SK-N-SH (cell line): ENCODE data around the gene SH3BP4. TPM values are rescaled to one million over a fixed set of nuclear protein-coding genes. Genes with fewer than 3 reads are reported as not detected.

ENCODE experiments used
- CTCF ChIA-PET: fragments of 300-600, 350-600 bp; formaldehyde crosslinking; extraction: SDS; loops from one replicate; lab custom pipeline; 2021; lab: Yijun Ruan, JAX
- POLR2A ChIA-PET: fragments of 350-600 bp; sonication (Branson Sonifier 250); formaldehyde crosslinking; extraction: SDS; loops from one replicate; lab custom pipeline; 2020; ENCODE audit warnings: antibody characterized with exemption, inconsistent platforms; lab: Yijun Ruan, JAX
- DNase-seq: peaks from one replicate; pipeline ENCODE4 v3.0.0; 2012
- H2AFZ ChIP-seq: fragments of 200-600 bp; sonication (generic); 2 replicates; pipeline ENCODE4 v1.8.1; 2016; ENCODE audit warnings: antibody characterized with exemption, mild to moderate bottlenecking, low read depth
- H3F3A ChIP-seq: fragments of 200-600 bp; sonication (generic); replicated peaks from 2 replicates; pipeline ENCODE3; 2016; ENCODE audit warnings: antibody characterized with exemption, mild to moderate bottlenecking; ENCODE audit not compliant: insufficient read depth
- H3K27ac ChIP-seq, 2 experiments: fragments of 200-500 bp in 1 of 2; fragments of 200-600 bp in 1 of 2; sonication (Bioruptor generic) in 1 of 2; sonication (generic), shearing (Covaris generic) in 1 of 2; 2 replicates each; pipeline versions ENCODE4 v1.5.1 to v1.6.1; 2014 to 2016; ENCODE audit warnings: low read depth in 2 of 2, inconsistent platforms in 1 of 2, low read length in 1 of 2, mild to moderate bottlenecking in 1 of 2, mixed read lengths in 1 of 2
- H3K27me3 ChIP-seq: fragments of 200-600 bp; sonication (generic), shearing (Covaris generic); 2 replicates; pipeline ENCODE4 v1.6.1; 2016; ENCODE audit warnings: mixed run types; ENCODE audit not compliant: insufficient read depth
- H3K36me3 ChIP-seq, 2 experiments: fragments of 200-500 bp in 1 of 2; fragments of 200-600 bp in 1 of 2; sonication (Bioruptor generic) in 1 of 2; sonication (generic) in 1 of 2; replicated peaks in 1 of 2; 2 replicates each; pipeline versions ENCODE3 to v1.5.1; 2014 to 2016; ENCODE audit warnings: low read length in 1 of 2, mild to moderate bottlenecking in 1 of 2; ENCODE audit not compliant: insufficient read depth in 2 of 2, control insufficient read depth in 1 of 2
- H3K4me1 ChIP-seq, 2 experiments: fragments of 200-500 bp in 1 of 2; fragments of 200-600 bp in 1 of 2; sonication (Bioruptor generic) in 1 of 2; sonication (generic), shearing (Covaris generic) in 1 of 2; 2 replicates each; pipeline versions ENCODE4 v1.5.1 to v1.6.1; 2014 to 2016; ENCODE audit warnings: low read depth in 1 of 2, low read length in 1 of 2, mixed run types in 1 of 2; ENCODE audit not compliant: insufficient read depth in 2 of 2, control insufficient read depth in 1 of 2
- H3K4me2 ChIP-seq: fragments of 200-600 bp; sonication (generic), shearing (Covaris generic); 2 replicates; pipeline ENCODE4 v1.6.1; 2017; ENCODE audit warnings: mixed run types
- H3K4me3 ChIP-seq, 2 experiments: fragments of 200-500 bp in 1 of 2; fragments of 200-600 bp in 1 of 2; sonication (Bioruptor generic) in 1 of 2; sonication (generic), shearing (Covaris generic) in 1 of 2; 2 replicates each; pipeline versions ENCODE4 v1.5.1 to v1.8.1; 2014 to 2016; ENCODE audit warnings: low read depth in 2 of 2, inconsistent platforms in 1 of 2, low read length in 1 of 2, mild to moderate bottlenecking in 1 of 2, mixed read lengths in 1 of 2, moderate library complexity in 1 of 2
- H3K79me2 ChIP-seq: fragments of 200-600 bp; sonication (generic); 2 replicates; pipeline ENCODE4 v1.8.1; 2017; ENCODE audit warnings: mild to moderate bottlenecking; ENCODE audit not compliant: insufficient read depth
- H3K9ac ChIP-seq: fragments of 200-600 bp; sonication (generic); 2 replicates; pipeline ENCODE4 v1.6.1; 2017; ENCODE audit warnings: mixed run types
- H3K9me2 ChIP-seq: fragments of 200-600 bp; sonication (generic); 2 replicates; pipeline ENCODE4 v1.6.1; 2017; ENCODE audit warnings: mixed run types
- H3K9me3 ChIP-seq: fragments of 200-600 bp; sonication (generic); 2 replicates; pipeline ENCODE4 v1.6.1; 2017; ENCODE audit warnings: mixed run types, mild to moderate bottlenecking, moderate library complexity
- H4K20me1 ChIP-seq: fragments of 200-600 bp; sonication (generic); 2 replicates; pipeline ENCODE4 v1.6.1; 2017; ENCODE audit warnings: mild to moderate bottlenecking, mixed run types; ENCODE audit not compliant: insufficient read depth
- CHD2 ChIP-seq: fragments of 150-350 bp; IDR thresholded peaks from 2 replicates; pipeline ENCODE4 v1.6.1; 2018; ENCODE audit warnings: low read length; ENCODE audit not compliant: partially characterized antibody
- EP300 ChIP-seq, 2 experiments: IDR thresholded peaks; 2 replicates each; pipeline versions ENCODE4 v1.4.0 to v1.6.1; 2012; ENCODE audit warnings: borderline replicate concordance in 1 of 2, low read depth in 1 of 2, low read length in 1 of 2
- FOXJ3 ChIP-seq: sonication (generic); formaldehyde crosslinking; IDR thresholded peaks from 2 replicates; pipeline ENCODE4 v1.5.1; 2020; ENCODE audit warnings: mild to moderate bottlenecking, missing genetic modification reagents
- GATA2 ChIP-seq: sonication (generic); formaldehyde crosslinking; IDR thresholded peaks from 2 replicates; pipeline ENCODE4 v1.5.0; 2020; ENCODE audit warnings: mild to moderate bottlenecking, missing genetic modification reagents
- MXI1 ChIP-seq: IDR thresholded peaks from 2 replicates; pipeline ENCODE4 v1.6.1; 2012; ENCODE audit warnings: mild to moderate bottlenecking, low read depth, low read length, improper control_type of control experiment
- POLR2AphosphoS5 ChIP-seq: IDR thresholded peaks from 2 replicates; pipeline ENCODE4 v1.6.1; 2012; ENCODE audit warnings: low read depth, low read length
- RCOR1 ChIP-seq: fragments of 150-350 bp; IDR thresholded peaks from 2 replicates; pipeline ENCODE4 v1.6.1; 2017; ENCODE audit warnings: antibody characterized with exemption, low read length
- TAF1 ChIP-seq: IDR thresholded peaks from 2 replicates; pipeline ENCODE4 v1.6.1; 2012; ENCODE audit warnings: low read depth, mild to moderate bottlenecking, low read length, moderate library complexity, borderline replicate concordance
- YY1 ChIP-seq: IDR thresholded peaks from 2 replicates; pipeline ENCODE4 v1.4.0; 2012; ENCODE audit warnings: low read depth, mild to moderate bottlenecking
- WGBS: methylation state at CpG from one replicate; pipeline ENCODE4 v1.1.6; 2017; ENCODE audit warnings: low lambda C conversion rate; 5-methylcytosine and 5-hydroxymethylcytosine counted together
- polyA plus RNA-seq, 3 experiments: library from polyadenylated mRNA; depleted of rRNA; stranded (reverse); fragments of >200 nt; gene quantifications; 2 replicates each; pipeline ENCODE4 v1.2.3, GENCODE V29; 2012
- TF ChIP-seq, protein P1 (sequence below): fragments of 150-350 bp; IDR thresholded peaks from 2 replicates; pipeline ENCODE4 v1.6.1; 2016; ENCODE audit warnings: mild to moderate bottlenecking, low read depth, low read length
- TF ChIP-seq, protein P2 (sequence below): fragments of 200-600 bp; sonication (generic); IDR thresholded peaks from 2 replicates; pipeline ENCODE4 v1.6.1; 2017; ENCODE audit warnings: antibody characterized with exemption, mild to moderate bottlenecking, moderate library complexity
- TF ChIP-seq, protein P3 (sequence below): IDR thresholded peaks from 2 replicates; pipeline ENCODE4 v1.4.0; 2012; ENCODE audit warnings: low read depth, borderline replicate concordance

SH3BP4 gene
- polyA plus RNA-seq, 1 of the 3 experiments (the other 2 are of a cell fraction) = 27.7 TPM

DNA sequence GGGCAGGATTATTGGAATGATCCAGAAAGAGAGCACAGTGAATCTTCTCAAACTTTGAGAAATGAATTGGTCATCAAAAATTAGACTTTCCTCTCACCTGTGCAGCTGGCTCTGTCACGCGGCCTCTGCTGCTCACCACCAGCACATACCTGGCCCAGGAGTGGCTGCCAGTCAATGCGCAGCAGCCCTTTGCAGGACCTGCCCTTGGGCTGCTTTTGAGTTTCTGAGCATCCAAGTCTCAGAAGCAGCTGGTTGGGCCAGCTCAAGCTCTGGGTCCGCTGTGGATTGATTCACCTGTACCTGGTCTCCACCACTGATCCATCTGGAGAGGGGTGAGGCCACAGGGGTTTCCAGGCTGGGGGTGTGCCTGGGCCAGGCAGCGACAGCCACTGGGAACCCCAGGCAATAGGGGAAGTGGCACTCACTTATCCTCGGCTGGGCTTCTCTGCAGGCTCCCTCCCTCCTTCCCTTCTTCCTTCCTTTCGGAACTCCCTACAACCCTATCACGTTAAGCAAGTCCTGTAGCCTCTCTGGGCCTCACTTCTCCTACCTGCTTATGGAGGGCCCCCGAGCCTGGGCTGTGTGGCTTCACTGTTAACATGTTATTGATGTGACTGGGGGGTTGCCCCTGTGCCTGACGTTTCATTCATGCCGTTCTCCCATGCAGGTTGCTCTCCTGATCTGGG is 48.1 kb downstream of the SH3BP4 start (continued):
- TF ChIP-seq, protein P1, sequence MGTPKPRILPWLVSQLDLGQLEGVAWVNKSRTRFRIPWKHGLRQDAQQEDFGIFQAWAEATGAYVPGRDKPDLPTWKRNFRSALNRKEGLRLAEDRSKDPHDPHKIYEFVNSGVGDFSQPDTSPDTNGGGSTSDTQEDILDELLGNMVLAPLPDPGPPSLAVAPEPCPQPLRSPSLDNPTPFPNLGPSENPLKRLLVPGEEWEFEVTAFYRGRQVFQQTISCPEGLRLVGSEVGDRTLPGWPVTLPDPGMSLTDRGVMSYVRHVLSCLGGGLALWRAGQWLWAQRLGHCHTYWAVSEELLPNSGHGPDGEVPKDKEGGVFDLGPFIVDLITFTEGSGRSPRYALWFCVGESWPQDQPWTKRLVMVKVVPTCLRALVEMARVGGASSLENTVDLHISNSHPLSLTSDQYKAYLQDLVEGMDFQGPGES = no peak
- no peak for TF ChIP-seq YY1

DNA sequence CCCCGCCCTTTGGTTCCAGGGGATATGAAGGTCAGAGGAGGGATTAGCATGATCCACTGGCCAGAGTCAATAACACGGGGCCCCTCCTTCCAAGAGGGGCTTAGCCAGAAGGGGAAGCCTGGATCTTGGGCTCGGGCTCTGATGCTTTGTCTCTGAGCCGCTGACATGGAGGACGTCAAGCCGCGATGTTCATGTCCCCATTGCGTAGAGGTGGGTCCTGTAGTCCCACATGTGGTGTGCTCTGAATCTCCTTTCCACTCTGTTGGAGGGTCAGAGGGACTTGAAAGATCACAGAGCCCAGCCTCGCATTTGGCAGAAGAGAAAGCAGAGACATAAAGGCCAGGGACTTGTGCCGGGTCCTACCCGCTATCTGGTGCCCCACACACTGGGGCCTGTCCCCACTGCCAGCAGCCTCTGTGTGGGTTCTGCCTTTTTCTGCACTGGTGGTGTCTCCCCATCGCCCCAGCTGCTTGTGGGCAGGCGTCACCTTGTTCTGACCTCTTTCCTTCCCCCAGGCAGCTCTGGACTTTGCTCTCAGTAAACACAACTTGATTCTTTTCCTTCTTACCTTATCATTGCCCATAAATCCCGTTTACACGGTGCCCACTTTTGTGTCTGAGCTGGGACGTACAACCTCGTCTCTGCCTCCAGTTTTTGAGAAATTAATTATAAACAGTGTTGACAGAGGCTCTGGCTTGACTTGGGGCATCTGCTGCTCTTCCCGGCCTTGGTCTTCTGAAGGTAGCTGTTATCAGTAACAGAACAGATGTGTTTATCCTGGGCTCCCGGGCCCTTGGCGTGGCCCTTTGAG is 48.8 kb downstream of the SH3BP4 start:
- Histone ChIP-seq H4K20me1 (peaks cover 17% of the 10 kb centered on the region), H3F3A (peaks cover 7% of the 10 kb centered on the region), H3K4me3 (no peak overlapping the region), H3K27ac (peak overlapping the region in 1 of 2 experiments; percentile 94; a peak in 2 of 4 replicates), H3K9me2 (no peaks in the 10 kb centered on the region), H3K4me2 (no peak overlapping the region), H3K4me1 (peaks cover 8 to 58% of the 10 kb centered on the region in 2 experiments; a peak in 3 of 4 replicates), H3K9me3 (no peaks in the 10 kb centered on the region), H2AFZ (no peak overlapping the region), H3K9ac (no peak overlapping the region), H3K79me2 (peaks cover 99% of the 10 kb centered on the region), H3K36me3 (peaks cover 15 to 22% of the 10 kb centered on the region in 2 experiments), H3K27me3 (no peaks in the 10 kb centered on the region)
- CTCF ChIA-PET = interaction anchor here (0.9 to 2.4 kb wide), 6 partner anchors 14 to 107 kb away, joined by 3 to 9 read pairs (median 6); no protein-coding TSS in a partner anchor
- TF ChIP-seq, protein P2, sequence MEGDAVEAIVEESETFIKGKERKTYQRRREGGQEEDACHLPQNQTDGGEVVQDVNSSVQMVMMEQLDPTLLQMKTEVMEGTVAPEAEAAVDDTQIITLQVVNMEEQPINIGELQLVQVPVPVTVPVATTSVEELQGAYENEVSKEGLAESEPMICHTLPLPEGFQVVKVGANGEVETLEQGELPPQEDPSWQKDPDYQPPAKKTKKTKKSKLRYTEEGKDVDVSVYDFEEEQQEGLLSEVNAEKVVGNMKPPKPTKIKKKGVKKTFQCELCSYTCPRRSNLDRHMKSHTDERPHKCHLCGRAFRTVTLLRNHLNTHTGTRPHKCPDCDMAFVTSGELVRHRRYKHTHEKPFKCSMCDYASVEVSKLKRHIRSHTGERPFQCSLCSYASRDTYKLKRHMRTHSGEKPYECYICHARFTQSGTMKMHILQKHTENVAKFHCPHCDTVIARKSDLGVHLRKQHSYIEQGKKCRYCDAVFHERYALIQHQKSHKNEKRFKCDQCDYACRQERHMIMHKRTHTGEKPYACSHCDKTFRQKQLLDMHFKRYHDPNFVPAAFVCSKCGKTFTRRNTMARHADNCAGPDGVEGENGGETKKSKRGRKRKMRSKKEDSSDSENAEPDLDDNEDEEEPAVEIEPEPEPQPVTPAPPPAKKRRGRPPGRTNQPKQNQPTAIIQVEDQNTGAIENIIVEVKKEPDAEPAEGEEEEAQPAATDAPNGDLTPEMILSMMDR = no peak
- TF ChIP-seq EP300 (IDR thresholded peaks at IDR 0.05; ENCODE audit: borderline replicate concordance in 1 of 2, low read depth in 1 of 2, low read length in 1 of 2) = peak in 1 of 2 experiments; percentile 90; a peak in 2 of 4 replicates
- TF ChIP-seq TAF1 = no peak
- TF ChIP-seq, protein P3, sequence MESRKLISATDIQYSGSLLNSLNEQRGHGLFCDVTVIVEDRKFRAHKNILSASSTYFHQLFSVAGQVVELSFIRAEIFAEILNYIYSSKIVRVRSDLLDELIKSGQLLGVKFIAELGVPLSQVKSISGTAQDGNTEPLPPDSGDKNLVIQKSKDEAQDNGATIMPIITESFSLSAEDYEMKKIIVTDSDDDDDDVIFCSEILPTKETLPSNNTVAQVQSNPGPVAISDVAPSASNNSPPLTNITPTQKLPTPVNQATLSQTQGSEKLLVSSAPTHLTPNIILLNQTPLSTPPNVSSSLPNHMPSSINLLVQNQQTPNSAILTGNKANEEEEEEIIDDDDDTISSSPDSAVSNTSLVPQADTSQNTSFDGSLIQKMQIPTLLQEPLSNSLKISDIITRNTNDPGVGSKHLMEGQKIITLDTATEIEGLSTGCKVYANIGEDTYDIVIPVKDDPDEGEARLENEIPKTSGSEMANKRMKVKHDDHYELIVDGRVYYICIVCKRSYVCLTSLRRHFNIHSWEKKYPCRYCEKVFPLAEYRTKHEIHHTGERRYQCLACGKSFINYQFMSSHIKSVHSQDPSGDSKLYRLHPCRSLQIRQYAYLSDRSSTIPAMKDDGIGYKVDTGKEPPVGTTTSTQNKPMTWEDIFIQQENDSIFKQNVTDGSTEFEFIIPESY = no peak
- peak; percentile 8 for TF ChIP-seq CHD2
- TF ChIP-seq FOXJ3 (CRISPR knock-in tag) = peak; percentile 75
- peak; percentile 70; the same call in 1 of the 2 replicates for TF ChIP-seq RCOR1
- peak; percentile 80 for TF ChIP-seq GATA2 (CRISPR knock-in tag)
- TF ChIP-seq POLR2AphosphoS5 = peak; percentile 5; the same call in 1 of the 2 replicates
- TF ChIP-seq MXI1 = peak; percentile 36; the same call in 1 of the 2 replicates
- 71% methylated on average over 20 of the region's 20 CpGs for WGBS
- peak; percentile 84 for DNase-seq
- POLR2A ChIA-PET = interaction anchor here (0.6 to 1.3 kb wide), 6 partner anchors 11 to 310 kb away, joined by 3 to 4 read pairs (median 4); no protein-coding TSS in a partner anchor
